OCI-LY7 (cell line): ENCODE data around the gene KRT12. TPM values are rescaled to one million over a fixed set of nuclear protein-coding genes. Genes with fewer than 3 reads are reported as not detected.

Source experiments
- BruUV-seq: library from RNA; stranded (reverse); fragments of 400-500 nt; replicated peaks from 2 replicates; lab custom pipeline; 2021; lab: Mats Ljungman, UMichigan
- CTCF ChIA-PET: fragments of 300-600 bp; sonication (Branson Sonifier 250); formaldehyde crosslinking; loops from one replicate; lab custom pipeline; 2022; ENCODE audit warnings: antibody characterized with exemption; ENCODE audit not compliant: unreplicated experiment; lab: Charles Lee
- POLR2A ChIA-PET: fragments of 300-600 bp; sonication (Branson Sonifier 250); formaldehyde crosslinking; loops from one replicate; lab custom pipeline; 2022; ENCODE audit warnings: antibody characterized with exemption; lab: Charles Lee
- DNase-seq: peaks from one replicate; pipeline ENCODE4 v3.0.0-alpha.2; 2015; ENCODE audit warnings: low spot score
- H2AFZ ChIP-seq: fragments of 200-600 bp; sonication (generic), shearing (Covaris generic); 2 replicates; pipeline ENCODE4 v1.6.1; 2014; ENCODE audit warnings: mild to moderate bottlenecking, antibody characterized with exemption, low read length, moderate library complexity
- H3K27ac ChIP-seq: fragments of 200-600 bp; sonication (generic); 2 replicates; pipeline ENCODE4 v1.5.1; 2014; ENCODE audit warnings: mixed run types, low read depth, mild to moderate bottlenecking, moderate library complexity, low read length, inconsistent platforms; ENCODE audit not compliant: poor library complexity, severe bottlenecking
- H3K36me3 ChIP-seq: fragments of 200-600 bp; sonication (generic); 2 replicates; pipeline ENCODE4 v1.6.1; 2014; ENCODE audit warnings: mild to moderate bottlenecking, antibody characterized with exemption, low read length, moderate library complexity, mixed read lengths; ENCODE audit not compliant: insufficient read depth
- H3K4me1 ChIP-seq: fragments of 200-600 bp; sonication (generic); 2 replicates; pipeline ENCODE4 v1.5.1; 2014; ENCODE audit warnings: mild to moderate bottlenecking, low read length; ENCODE audit not compliant: insufficient read depth, poor library complexity, severe bottlenecking
- H3K4me2 ChIP-seq: fragments of 200-600 bp; sonication (generic); 2 replicates; pipeline ENCODE4 v1.6.1; 2014; ENCODE audit warnings: mild to moderate bottlenecking, low read length
- H3K4me3 ChIP-seq: fragments of 200-600 bp; sonication (generic); 2 replicates; pipeline ENCODE4 v1.5.1; 2014; ENCODE audit warnings: mild to moderate bottlenecking, low read depth, low read length; ENCODE audit not compliant: poor library complexity, severe bottlenecking
- H3K79me2 ChIP-seq: fragments of 200-600 bp; sonication (generic); 2 replicates; pipeline ENCODE4 v1.6.1; 2016; ENCODE audit warnings: low read depth, mild to moderate bottlenecking, low read length, moderate library complexity, mixed read lengths; ENCODE audit not compliant: insufficient read depth
- H3K9me2 ChIP-seq: fragments of 200-600 bp; sonication (generic); 2 replicates; pipeline ENCODE4 v1.6.1; 2016; ENCODE audit warnings: mild to moderate bottlenecking, low read length, mixed read lengths; ENCODE audit not compliant: insufficient read depth
- H3K9me3 ChIP-seq: fragments of 200-600 bp; sonication (generic); 2 replicates; pipeline ENCODE4 v1.6.1; 2014; ENCODE audit warnings: mild to moderate bottlenecking, mixed run types, low read length, mixed read lengths
- H4K20me1 ChIP-seq: fragments of 200-600 bp; sonication (generic); 2 replicates; pipeline ENCODE4 v1.6.1; 2014; ENCODE audit warnings: mild to moderate bottlenecking, antibody characterized with exemption, low read length, moderate library complexity, mixed read lengths; ENCODE audit not compliant: insufficient read depth
- CTCF ChIP-seq: fragments of 200-600 bp; sonication (generic); conservative IDR thresholded peaks from 2 replicates; pipeline ENCODE4 v1.5.1; 2014; ENCODE audit warnings: mild to moderate bottlenecking, antibody characterized with exemption, low read length, moderate library complexity, mixed read lengths
- EZH2phosphoT487 ChIP-seq: fragments of 200-600 bp; sonication (generic); IDR thresholded peaks from 2 replicates; pipeline ENCODE4 v1.6.1; 2018; ENCODE audit warnings: low read depth, borderline replicate concordance, mild to moderate bottlenecking, mixed run types, antibody characterized with exemption, low read length, moderate library complexity, mixed read lengths
- intact Hi-C: fragments of 100-400 bp; cut with micrococcal nuclease; formaldehyde crosslinking; loops from one replicate; pipeline ENCODE4 v1.10.0; 2022; ENCODE audit not compliant: unreplicated experiment
- total RNA-seq, 2 experiments: library from RNA; depleted of rRNA in 1 of 2; stranded (reverse); fragments of >200 nt in 1 of 2; shearing (Covaris generic) in 1 of 2; gene quantifications; 2 replicates each; pipeline ENCODE4 v1.2.3, GENCODE V29; 2014 to 2022

The KRT12 gene
- total RNA-seq, 2 experiments from 2014 or later = not detected

- H3K27ac ChIP-seq = no peak overlapping the region
- H3K4me3 ChIP-seq = no peak overlapping the region
- ChIA-PET POLR2A (no interaction called here), CTCF (no interaction called here)
- intact Hi-C loops = no loop called here
- no peak for DNase-seq
- no TSS peak for BruUV-seq
- H3K4me2 ChIP-seq = no peak overlapping the region
- H3K9me3 ChIP-seq = no peaks in the 10 kb centered on the region
- H3K36me3 ChIP-seq = no peaks in the 10 kb centered on the region
- no peaks in the 10 kb centered on the region for H4K20me1 ChIP-seq
- H2AFZ ChIP-seq = no peak overlapping the region
- H3K4me1 ChIP-seq = no peaks in the 10 kb centered on the region
- TF ChIP-seq CTCF (no peak), EZH2phosphoT487 (no peak)
- H3K79me2 ChIP-seq = no peaks in the 10 kb centered on the region
- H3K9me2 ChIP-seq = no peaks in the 10 kb centered on the region
Measured at GRCh38 chr17:40888196-40888720, 21.2 kb upstream of the KRT12 start.

- Histone ChIP-seq H3K79me2 (no peaks in the 10 kb centered on the region), H2AFZ (no peak overlapping the region), H4K20me1 (no peaks in the 10 kb centered on the region), H3K9me2 (no peaks in the 10 kb centered on the region), H3K4me2 (no peak overlapping the region), H3K4me1 (no peaks in the 10 kb centered on the region), H3K27ac (no peak overlapping the region), H3K36me3 (no peaks in the 10 kb centered on the region), H3K9me3 (no peaks in the 10 kb centered on the region), H3K4me3 (no peak overlapping the region)
- CTCF ChIA-PET = no interaction called here
- intact Hi-C loops = no loop called here
- BruUV-seq = no TSS peak
- DNase-seq = no peak
- POLR2A ChIA-PET = no interaction called here
- TF ChIP-seq EZH2phosphoT487 = no peak
- TF ChIP-seq CTCF = no peak
Measured at GRCh38 chr17:40886090-40886489, 19.1 kb upstream of the KRT12 start.

GRCh38 chr17:40884708-40885512, 17.9 kb upstream of the KRT12 start, which contains the start of gene KRT20:
TSS of gene KRT20 (minus strand) at chr17:40885242. CDS start at chr17:40885185, 57 bp downstream.
- intact Hi-C loops = no loop called here
- ChIA-PET CTCF (no interaction called here), POLR2A (no interaction called here)
- no peak within 1 kb of the TSS for H3K4me2 ChIP-seq
- H3K9me3 ChIP-seq = no peaks in the 10 kb centered on the region
- H4K20me1 ChIP-seq = no peaks in the 10 kb centered on the region
- H3K4me1 ChIP-seq = no peaks in the 10 kb centered on the region
- peak; percentile 9 for DNase-seq
- no peak within 1 kb of the TSS for H3K27ac ChIP-seq
- no peaks in the 10 kb centered on the region for H3K9me2 ChIP-seq
- no peak within 1 kb of the TSS for H3K4me3 ChIP-seq
- no peaks in the 10 kb centered on the region for H3K36me3 ChIP-seq
- BruUV-seq = no TSS peak
- no peaks in the 10 kb centered on the region for H3K79me2 ChIP-seq
- H2AFZ ChIP-seq = no peak within 1 kb of the TSS
- TF ChIP-seq EZH2phosphoT487 (no peak), CTCF (peak; percentile 56)
